Measurements from ENCODE around the gene PARP11.
A peak's percentile ranks its signal among the peaks of the same experiment; 100 is the strongest.
"Not testable (repeated sequence)": the region's sequence is repeated elsewhere in the genome, so short reads cannot be mapped to it uniquely, and the experiment has no call there.

The PARP11 gene

GRCh38 chr12:3884671-3885070 is 11.5 kb upstream of the PARP11 start:
- no peak for DNase-seq (ENCODE audit: low read depth in 3 of 3, low spot score in 1 of 3)

GRCh38 chr12:3882896-3883564 is 9.8 kb upstream of the PARP11 start:
- no peak for DNase-seq (ENCODE audit: low read depth in 3 of 3, low spot score in 1 of 3)

GRCh38 chr12:3882406-3882805 is 9.2 kb upstream of the PARP11 start:
- DNase-seq (ENCODE audit: low read depth in 3 of 3, low spot score in 1 of 3): no peak

- no peak for DNase-seq (ENCODE audit: low read depth in 3 of 3, low spot score in 1 of 3)
These were observed 8.2 kb upstream of the PARP11 start for GRCh38 chr12:3881281-3881950.

GRCh38 chr12:3879846-3880245 is 6.6 kb upstream of the PARP11 start:
- no peak for DNase-seq (ENCODE audit: low read depth in 3 of 3, low spot score in 1 of 3)

GRCh38 chr12:3871356-3871755 is 1.8 kb downstream of the PARP11 start:
- DNase-seq (ENCODE audit: low read depth in 3 of 3, low spot score in 1 of 3): no peak

- no peak for DNase-seq (ENCODE audit: low read depth in 3 of 3, low spot score in 1 of 3)
These were observed 3.3 kb downstream of the PARP11 start for GRCh38 chr12:3869865-3870264.

- no peak for DNase-seq (ENCODE audit: low read depth in 3 of 3, low spot score in 1 of 3)
These were observed 3.8 kb downstream of the PARP11 start for GRCh38 chr12:3869433-3869832.

- DNase-seq (ENCODE audit: low read depth in 3 of 3, low spot score in 1 of 3): no peak
These were observed 9.4 kb downstream of the PARP11 start for GRCh38 chr12:3863756-3864155.

- DNase-seq (ENCODE audit: low read depth in 3 of 3, low spot score in 1 of 3): no peak
These were observed 30.7 kb downstream of the PARP11 start for GRCh38 chr12:3842517-3842916.

GRCh38 chr12:3841783-3842182 is 31.4 kb downstream of the PARP11 start:
- no peak for DNase-seq (ENCODE audit: low read depth in 3 of 3, low spot score in 1 of 3)

- DNase-seq (ENCODE audit: low read depth in 3 of 3, low spot score in 1 of 3): not testable (repeated sequence)
These were observed 32.4 kb downstream of the PARP11 start for GRCh38 chr12:3840833-3841232.

- not testable (repeated sequence) for DNase-seq (ENCODE audit: low read depth in 3 of 3, low spot score in 1 of 3)
These were observed 33.5 kb downstream of the PARP11 start for GRCh38 chr12:3839745-3840144.

GRCh38 chr12:3838701-3839548 is 34.3 kb downstream of the PARP11 start:
- peak in 1 of 3 donors; percentile 21 for DNase-seq (ENCODE audit: low read depth in 3 of 3, low spot score in 1 of 3)

- DNase-seq (ENCODE audit: low read depth in 3 of 3, low spot score in 1 of 3): no peak
These were observed 35.1 kb downstream of the PARP11 start for GRCh38 chr12:3838076-3838475.

GRCh38 chr12:3837049-3837448 is 36.1 kb downstream of the PARP11 start:
- no peak for DNase-seq (ENCODE audit: low read depth in 3 of 3, low spot score in 1 of 3)

GRCh38 chr12:3836641-3837040 is 36.6 kb downstream of the PARP11 start:
- no peak for DNase-seq (ENCODE audit: low read depth in 3 of 3, low spot score in 1 of 3)

GRCh38 chr12:3835914-3836313 is 37.3 kb downstream of the PARP11 start:
- DNase-seq (ENCODE audit: low read depth in 3 of 3, low spot score in 1 of 3): no peak

- DNase-seq (ENCODE audit: low read depth in 3 of 3, low spot score in 1 of 3): no peak
These were observed 38.4 kb downstream of the PARP11 start for GRCh38 chr12:3834774-3835173.

- no peak for DNase-seq (ENCODE audit: low read depth in 3 of 3, low spot score in 1 of 3)
These were observed 39.4 kb downstream of the PARP11 start for GRCh38 chr12:3833670-3834310.

GRCh38 chr12:3832738-3833137 is 40.5 kb downstream of the PARP11 start:
- DNase-seq (ENCODE audit: low read depth in 3 of 3, low spot score in 1 of 3): no peak

- no peak for DNase-seq (ENCODE audit: low read depth in 3 of 3, low spot score in 1 of 3)
These were observed 44.3 kb downstream of the PARP11 start for GRCh38 chr12:3828888-3829287.

All from stimulated activated CD4-positive, alpha-beta T cell treated with anti-CD3 and anti-CD28 coated beads, TNF-alpha, amount 100 ng/mL, for 1 hour (primary cell).